NCI-H146 treated with DMSO at 0.1 percent for 48 hours (cell line): ENCODE measurements around the gene CDK19.

Experiments
- DNase-seq: peaks from one replicate; lab custom pipeline; 2025; ENCODE audit not compliant: unreplicated experiment; lab: John Stamatoyannopoulos, UW

CDK19 gene

DNA sequence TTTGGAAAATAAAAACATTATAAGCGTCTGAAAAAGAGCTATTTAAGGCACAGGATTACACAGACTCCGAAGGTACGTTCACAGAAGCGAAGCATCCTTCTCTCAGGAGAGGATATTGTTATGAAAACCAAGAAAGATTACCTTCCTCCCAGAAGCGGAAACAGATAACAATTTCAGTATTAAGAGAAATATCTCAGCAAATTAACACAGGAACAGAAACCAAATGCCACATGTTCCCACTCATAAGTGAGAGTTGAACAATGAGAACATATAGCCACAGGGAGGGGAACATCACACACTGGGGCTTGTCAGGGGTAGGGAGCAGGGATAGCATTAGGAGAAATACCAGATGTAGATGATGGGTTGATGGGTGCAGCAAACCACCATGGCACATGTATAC lies 109.7 kb downstream of the CDK19 start:
- no peak for DNase-seq

DNA sequence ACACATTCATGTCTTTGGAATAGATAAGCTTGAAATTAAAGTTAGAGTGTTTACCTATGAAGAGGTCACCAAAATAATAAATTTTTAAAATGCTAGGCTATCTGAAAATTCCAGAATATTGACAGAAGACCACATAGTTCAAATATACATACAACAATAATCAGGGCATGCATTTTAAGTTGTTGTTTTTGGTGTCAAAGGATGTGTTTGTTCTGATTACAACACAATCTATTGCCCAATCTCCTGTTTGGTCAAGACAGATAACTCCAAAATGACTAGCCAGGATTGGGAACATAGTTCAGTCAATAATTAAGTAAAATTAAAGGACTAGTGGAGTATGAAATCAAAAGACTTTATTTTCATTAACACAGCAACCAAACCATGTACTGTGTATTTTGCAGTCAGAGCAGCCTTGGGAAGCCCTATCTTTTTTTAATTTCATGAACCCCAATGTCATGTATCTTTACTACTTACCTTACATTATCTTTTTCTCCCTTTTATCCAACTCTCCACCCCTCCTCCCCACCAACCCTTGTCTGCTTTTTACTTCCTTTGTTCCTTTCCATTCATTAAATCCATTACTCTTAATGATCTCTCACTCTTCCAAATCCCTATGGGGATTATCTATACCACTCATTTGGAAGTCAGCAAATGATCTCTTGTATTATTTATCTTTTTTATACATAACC lies 111.2 kb downstream of the CDK19 start:
- DNase-seq = no peak

GRCh38 chr6:110703010-110703905 lies 112.0 kb downstream of the CDK19 start:
- no peak for DNase-seq

DNA sequence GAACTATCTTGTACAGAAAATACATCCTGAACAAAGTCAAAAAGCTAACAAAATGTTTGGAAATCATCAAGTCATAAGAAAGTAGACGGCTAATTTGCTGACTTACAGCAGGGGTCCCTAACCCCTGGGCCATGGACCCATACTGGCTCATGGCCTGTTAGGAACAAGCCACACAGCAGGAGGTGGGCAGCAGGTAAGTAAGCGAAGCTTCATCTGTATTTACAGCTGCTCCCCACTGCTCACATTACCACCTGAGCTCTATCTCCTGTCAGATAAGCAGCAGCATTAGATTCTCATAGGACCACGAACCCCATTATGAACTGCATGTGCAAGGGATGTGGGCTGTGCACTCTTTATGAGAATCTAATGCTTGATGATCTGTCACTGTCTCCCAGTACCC lies 115.5 kb downstream of the CDK19 start:
- DNase-seq = peak; percentile 32

- DNase-seq = no peak
Measured at GRCh38 chr6:110693994-110694393, 121.3 kb downstream of the CDK19 start.

GRCh38 chr6:110693296-110693695 lies 122.0 kb downstream of the CDK19 start:
- DNase-seq = no peak

GRCh38 chr6:110690916-110691315 lies 124.4 kb downstream of the CDK19 start:
- no peak for DNase-seq

GRCh38 chr6:110690106-110690654 lies 125.1 kb downstream of the CDK19 start:
- DNase-seq = no peak

GRCh38 chr6:110689275-110689935 lies 125.9 kb downstream of the CDK19 start:
- DNase-seq = peak; percentile 9

DNA sequence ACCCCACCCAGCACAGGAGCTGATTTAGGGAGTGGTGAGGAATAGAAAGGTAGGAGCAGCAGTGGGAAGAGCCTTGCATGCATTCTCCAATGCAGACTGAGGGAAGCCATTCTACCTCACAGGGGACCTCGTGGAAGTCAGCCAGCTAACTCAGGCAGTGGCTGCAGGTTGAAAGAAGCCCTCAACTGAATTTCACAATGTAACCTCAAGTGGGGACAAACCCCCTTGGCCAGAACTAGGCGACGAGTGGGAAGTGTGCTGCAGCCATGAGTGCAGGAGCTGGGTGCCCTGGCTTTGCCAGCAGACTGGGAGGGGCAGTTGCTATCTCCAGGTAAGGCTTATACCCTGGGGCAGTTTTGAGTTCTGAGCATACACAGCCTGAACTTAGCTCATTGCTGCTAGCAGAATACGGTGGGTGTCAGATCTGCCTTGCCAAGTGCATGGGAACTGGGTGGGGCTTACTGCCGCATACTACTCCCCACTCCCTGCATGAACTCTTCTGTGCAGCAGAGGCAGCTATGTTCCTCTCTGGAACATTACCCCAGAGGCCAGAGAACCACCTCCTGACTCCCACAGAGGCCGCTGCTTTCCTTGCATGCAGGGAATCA lies 126.5 kb downstream of the CDK19 start:
- DNase-seq = no peak

DNA sequence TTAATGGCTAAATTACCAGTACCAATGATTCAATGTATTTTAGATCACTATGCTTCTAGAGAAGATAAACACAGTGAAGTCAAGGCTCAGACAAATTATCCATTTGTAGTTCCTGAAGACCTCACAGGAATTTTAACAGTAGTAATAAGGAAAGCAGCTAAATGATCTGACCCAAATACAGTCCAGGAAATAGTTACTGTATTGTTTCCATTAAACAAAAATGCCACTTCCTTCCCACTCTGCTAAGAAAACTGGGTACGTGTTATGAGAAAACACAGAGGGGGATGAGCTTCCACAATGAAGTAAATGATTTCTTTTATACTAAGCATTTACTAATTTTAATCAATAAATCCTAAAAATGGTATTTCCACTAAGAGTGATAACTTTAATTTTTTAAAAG lies 127.9 kb downstream of the CDK19 start:
- DNase-seq = no peak

GRCh38 chr6:110683241-110683640 lies 132.0 kb downstream of the CDK19 start:
- DNase-seq = no peak

- peak; percentile 70 for DNase-seq
Measured at GRCh38 chr6:110682460-110682853, 132.8 kb downstream of the CDK19 start.

DNA sequence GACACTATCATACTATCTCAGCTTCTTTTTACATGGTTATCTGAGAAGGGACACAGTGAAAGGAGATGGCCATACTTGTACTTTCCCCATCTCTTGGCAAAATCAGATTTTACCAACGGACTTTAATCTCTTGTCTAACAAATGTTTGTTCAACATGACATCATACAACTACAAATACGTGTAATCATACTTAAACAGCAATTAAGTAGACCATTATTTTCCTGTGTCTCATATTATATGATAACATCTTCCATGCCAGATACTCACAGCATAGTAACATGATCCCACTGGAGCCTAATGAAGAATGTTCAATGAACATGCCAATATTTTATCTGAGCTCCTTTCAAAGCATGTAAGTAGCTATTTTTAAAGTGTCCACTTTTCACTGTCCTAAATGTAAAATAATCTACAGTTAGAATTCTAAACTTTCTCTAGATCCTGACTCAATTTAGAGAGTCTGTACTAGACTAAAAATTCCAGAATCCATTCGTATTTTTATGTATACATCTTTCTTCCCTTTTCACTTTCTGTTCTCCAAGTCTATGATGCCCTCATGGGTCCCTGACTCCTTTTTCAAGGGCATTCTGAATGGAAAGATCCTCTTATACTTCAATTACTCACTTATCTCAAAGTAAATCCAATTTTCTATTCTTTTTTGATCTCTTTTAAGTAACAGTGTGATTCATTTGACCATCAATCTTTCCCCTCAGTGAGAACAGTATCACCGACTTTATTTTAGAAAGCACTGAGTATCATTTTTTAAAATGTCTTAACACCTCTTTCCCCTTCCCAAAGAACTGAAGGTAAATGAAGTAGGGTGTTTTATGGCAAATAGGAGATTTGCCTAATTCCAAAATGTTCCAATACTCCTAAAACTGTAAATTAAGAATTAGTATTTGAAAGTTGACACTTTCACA lies 133.5 kb downstream of the CDK19 start:
- peak; percentile 72 for DNase-seq

GRCh38 chr6:110676396-110676795 lies 138.9 kb downstream of the CDK19 start:
- DNase-seq = no peak

DNA sequence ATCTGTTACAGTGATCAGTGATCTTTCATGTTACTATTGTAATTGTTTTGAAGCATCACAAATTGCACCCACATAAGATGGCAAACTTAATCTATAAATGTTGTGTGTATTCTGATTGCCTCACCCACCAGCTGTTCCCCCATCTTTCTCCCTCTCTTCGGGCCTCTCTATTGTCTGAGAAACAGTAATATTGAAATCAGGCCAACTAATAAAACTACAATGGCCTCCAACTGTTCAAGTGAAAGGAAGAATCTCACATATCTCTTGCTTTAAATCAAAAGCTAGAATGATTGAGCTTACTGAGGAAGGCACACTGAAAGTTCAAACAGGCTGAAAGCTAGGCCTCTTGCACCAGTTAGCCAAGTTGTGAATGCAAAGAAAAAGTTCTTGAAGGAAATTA lies 141.2 kb downstream of the CDK19 start:
- DNase-seq = no peak

GRCh38 chr6:110672122-110672521 lies 143.1 kb downstream of the CDK19 start:
- DNase-seq = no peak

- DNase-seq = no peak
Measured at GRCh38 chr6:110671447-110671846, 143.8 kb downstream of the CDK19 start.

DNA sequence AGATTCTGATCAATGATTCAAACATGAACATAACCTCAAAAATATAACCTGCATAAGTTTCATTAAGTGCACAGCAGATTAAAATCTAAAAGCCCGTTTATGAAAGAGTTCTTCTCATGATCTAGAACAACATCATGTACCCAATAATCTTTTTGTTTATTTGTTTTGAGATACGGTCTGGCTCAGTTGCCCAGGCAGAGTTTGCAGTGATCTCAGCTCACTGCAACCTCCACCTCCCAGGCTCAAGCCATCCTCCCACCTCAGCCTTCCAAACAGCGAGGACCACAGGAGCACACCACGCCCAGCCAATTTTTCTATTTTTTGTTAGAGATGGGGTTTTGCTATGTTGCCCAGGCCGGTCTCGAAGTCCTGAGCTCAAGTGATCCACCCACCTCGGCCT lies 149.7 kb downstream of the CDK19 start:
- DNase-seq = no peak

DNA sequence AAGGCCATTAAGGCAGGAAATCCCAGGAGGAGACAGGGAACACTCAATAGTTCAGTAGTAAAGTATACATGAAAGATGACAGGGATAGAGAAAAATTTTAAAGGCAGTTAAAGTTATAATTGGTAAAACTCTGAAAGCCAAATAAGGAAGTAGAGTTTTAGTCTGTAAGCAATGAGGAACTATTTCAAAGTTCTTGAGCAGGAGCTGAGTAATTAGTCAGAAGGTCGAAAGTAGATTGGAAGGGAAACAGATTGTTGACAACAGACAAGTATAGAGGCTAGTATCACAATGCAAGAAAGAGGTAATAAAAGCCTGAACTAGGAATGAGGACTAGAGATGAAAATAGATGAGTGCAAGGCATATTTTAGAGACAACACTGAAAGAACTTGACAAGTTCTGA lies 150.3 kb downstream of the CDK19 start:
- no peak for DNase-seq
